K562 (cell line): Measurements from ENCODE around the gene CTTNBP2.

Experiments used
- ELF4 ChIP-seq: fragments of 450-650 bp; formaldehyde crosslinking; IDR thresholded peaks from 2 replicates; pipeline ENCODE4 v1.4.0; 2022; ENCODE audit warnings: missing genetic modification characterization
- FOXJ3 ChIP-seq: sonication (generic); formaldehyde crosslinking; IDR thresholded peaks from 2 replicates; pipeline ENCODE4 v1.4.0; 2020; ENCODE audit warnings: mild to moderate bottlenecking, missing genetic modification reagents
- MXI1 ChIP-seq: IDR thresholded peaks from 2 replicates; pipeline ENCODE4 v1.6.1; 2011; ENCODE audit warnings: low read depth, mild to moderate bottlenecking, improper control_type of control experiment, low read length
- RUNX1 ChIP-seq: sonication (generic); IDR thresholded peaks from 2 replicates; pipeline ENCODE4 v1.6.1; 2016; ENCODE audit warnings: antibody characterized with exemption, low read depth
- TAF1 ChIP-seq: IDR thresholded peaks from 2 replicates; pipeline ENCODE4 v1.6.1; 2011; ENCODE audit warnings: mild to moderate bottlenecking, low read length, moderate library complexity; ENCODE audit not compliant: insufficient read depth, control insufficient read depth, severe bottlenecking; ENCODE audit errors: extremely low read depth
- TAL1 ChIP-seq: fragments of 450-650 bp; IDR thresholded peaks from 2 replicates; pipeline ENCODE4 v1.6.1; 2016; ENCODE audit warnings: mild to moderate bottlenecking
- ZFP36 ChIP-seq: fragments of 150-350 bp; IDR thresholded peaks from 2 replicates; pipeline ENCODE4 v1.6.1; 2018; ENCODE audit warnings: low read length, low read depth; ENCODE audit not compliant: partially characterized antibody
- ZNF239 ChIP-seq: fragments of 250-450 bp; sonication (Bioruptor Pico); IDR thresholded peaks from 2 replicates; pipeline ENCODE4 v1.4.0; 2020; ENCODE audit warnings: mild to moderate bottlenecking
- ZNF324 ChIP-seq: fragments of 250-450 bp; sonication (Bioruptor Pico); IDR thresholded peaks from 2 replicates; pipeline ENCODE4 v1.4.0; 2020; ENCODE audit warnings: mild to moderate bottlenecking
- ZNF76 ChIP-seq: fragments of 250-450 bp; sonication (Bioruptor Pico); IDR thresholded peaks from 2 replicates; pipeline ENCODE4 v1.4.0; 2020; ENCODE audit warnings: mild to moderate bottlenecking, moderate library complexity, borderline replicate concordance
- TF ChIP-seq, protein P1 (sequence below): fragments of 450-650 bp; formaldehyde crosslinking; IDR thresholded peaks from 2 replicates; pipeline ENCODE4 v1.4.0; 2020; ENCODE audit warnings: mild to moderate bottlenecking
- TF ChIP-seq, protein P2 (sequence below), 2 experiments: fragments of 450-650 bp; formaldehyde crosslinking in 1 of 2; IDR thresholded peaks; 2 replicates each; pipeline versions ENCODE4 v1.4.0 to v1.6.1; 2014 to 2020; ENCODE audit warnings: mild to moderate bottlenecking in 2 of 2, borderline replicate concordance in 1 of 2, low read depth in 1 of 2
- TF ChIP-seq, protein P3 (sequence below): sonication (generic); formaldehyde crosslinking; IDR thresholded peaks from 2 replicates; pipeline ENCODE4 v1.9.0; 2022; ENCODE audit warnings: mild to moderate bottlenecking, missing genetic modification reagents

DNA sequence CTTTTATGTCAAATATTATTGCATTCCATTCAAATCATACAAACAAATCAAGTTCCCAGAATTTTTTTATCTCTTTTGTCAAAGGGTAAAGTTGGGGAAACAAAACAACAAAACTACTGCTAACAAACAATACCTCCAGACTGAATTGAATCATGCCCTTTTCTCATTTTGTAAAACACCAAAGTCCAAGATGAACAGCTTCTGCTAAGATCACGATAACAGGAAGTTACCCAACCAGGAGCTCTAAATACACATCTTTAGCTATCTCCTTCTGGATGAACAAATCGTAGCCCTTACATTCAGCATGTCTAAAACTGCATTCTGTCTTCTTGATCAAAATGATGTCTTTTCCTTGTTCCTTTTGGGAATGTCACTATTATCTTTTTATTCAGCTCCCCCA is 97.4 kb downstream of the CTTNBP2 start:
- TF ChIP-seq TAL1 = no peak
- no peak for TF ChIP-seq TAF1
- TF ChIP-seq, protein P1, sequence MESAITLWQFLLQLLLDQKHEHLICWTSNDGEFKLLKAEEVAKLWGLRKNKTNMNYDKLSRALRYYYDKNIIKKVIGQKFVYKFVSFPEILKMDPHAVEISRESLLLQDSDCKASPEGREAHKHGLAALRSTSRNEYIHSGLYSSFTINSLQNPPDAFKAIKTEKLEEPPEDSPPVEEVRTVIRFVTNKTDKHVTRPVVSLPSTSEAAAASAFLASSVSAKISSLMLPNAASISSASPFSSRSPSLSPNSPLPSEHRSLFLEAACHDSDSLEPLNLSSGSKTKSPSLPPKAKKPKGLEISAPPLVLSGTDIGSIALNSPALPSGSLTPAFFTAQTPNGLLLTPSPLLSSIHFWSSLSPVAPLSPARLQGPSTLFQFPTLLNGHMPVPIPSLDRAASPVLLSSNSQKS (CRISPR knock-in tag) = no peak
- TF ChIP-seq MXI1 = no peak
- TF ChIP-seq, protein P2, sequence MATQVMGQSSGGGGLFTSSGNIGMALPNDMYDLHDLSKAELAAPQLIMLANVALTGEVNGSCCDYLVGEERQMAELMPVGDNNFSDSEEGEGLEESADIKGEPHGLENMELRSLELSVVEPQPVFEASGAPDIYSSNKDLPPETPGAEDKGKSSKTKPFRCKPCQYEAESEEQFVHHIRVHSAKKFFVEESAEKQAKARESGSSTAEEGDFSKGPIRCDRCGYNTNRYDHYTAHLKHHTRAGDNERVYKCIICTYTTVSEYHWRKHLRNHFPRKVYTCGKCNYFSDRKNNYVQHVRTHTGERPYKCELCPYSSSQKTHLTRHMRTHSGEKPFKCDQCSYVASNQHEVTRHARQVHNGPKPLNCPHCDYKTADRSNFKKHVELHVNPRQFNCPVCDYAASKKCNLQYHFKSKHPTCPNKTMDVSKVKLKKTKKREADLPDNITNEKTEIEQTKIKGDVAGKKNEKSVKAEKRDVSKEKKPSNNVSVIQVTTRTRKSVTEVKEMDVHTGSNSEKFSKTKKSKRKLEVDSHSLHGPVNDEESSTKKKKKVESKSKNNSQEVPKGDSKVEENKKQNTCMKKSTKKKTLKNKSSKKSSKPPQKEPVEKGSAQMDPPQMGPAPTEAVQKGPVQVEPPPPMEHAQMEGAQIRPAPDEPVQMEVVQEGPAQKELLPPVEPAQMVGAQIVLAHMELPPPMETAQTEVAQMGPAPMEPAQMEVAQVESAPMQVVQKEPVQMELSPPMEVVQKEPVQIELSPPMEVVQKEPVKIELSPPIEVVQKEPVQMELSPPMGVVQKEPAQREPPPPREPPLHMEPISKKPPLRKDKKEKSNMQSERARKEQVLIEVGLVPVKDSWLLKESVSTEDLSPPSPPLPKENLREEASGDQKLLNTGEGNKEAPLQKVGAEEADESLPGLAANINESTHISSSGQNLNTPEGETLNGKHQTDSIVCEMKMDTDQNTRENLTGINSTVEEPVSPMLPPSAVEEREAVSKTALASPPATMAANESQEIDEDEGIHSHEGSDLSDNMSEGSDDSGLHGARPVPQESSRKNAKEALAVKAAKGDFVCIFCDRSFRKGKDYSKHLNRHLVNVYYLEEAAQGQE (IDR thresholded peaks at IDR 0.05; ENCODE audit: borderline replicate concordance) = no peak
- TF ChIP-seq, protein P2 (CRISPR knock-in tag; IDR thresholded peaks at IDR 0.05; ENCODE audit: low read depth) = no peak
- TF ChIP-seq ZNF76 = no peak
- TF ChIP-seq RUNX1 = no peak
- TF ChIP-seq, protein P3, sequence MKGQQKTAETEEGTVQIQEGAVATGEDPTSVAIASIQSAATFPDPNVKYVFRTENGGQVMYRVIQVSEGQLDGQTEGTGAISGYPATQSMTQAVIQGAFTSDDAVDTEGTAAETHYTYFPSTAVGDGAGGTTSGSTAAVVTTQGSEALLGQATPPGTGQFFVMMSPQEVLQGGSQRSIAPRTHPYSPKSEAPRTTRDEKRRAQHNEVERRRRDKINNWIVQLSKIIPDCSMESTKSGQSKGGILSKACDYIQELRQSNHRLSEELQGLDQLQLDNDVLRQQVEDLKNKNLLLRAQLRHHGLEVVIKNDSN (CRISPR knock-in tag) = no peak
- TF ChIP-seq ELF4 (CRISPR knock-in tag) = no peak
- no peak for TF ChIP-seq ZFP36
- TF ChIP-seq ZNF324 (CRISPR knock-in tag) = no peak
- no peak for TF ChIP-seq FOXJ3 (CRISPR knock-in tag)
- no peak for TF ChIP-seq ZNF239 (CRISPR knock-in tag)
